ENCODE results near the gene RICTOR. TPM values are rescaled to one million over a fixed set of nuclear protein-coding genes. Genes with fewer than 3 reads are reported as not detected.

Gene RICTOR
- total and polyA plus RNA-seq, 2 donors (not counting 3 experiments of a cell fraction or from before 2014, with no cell fraction given) = 9.2 to 38.0 TPM

GRCh38 chr5:39072925-39073766, 1.1 kb downstream of the RICTOR start:
- Histone ChIP-seq H2AFZ (ENCODE audit: low read depth, low read length) (peak overlapping the region; percentile 2), H3K27me3 (ENCODE audit: control insufficient read depth in 2 of 2, insufficient read depth in 2 of 2, low read length in 2 of 2) (no peaks in the 10 kb centered on the region), H3K4me3 (replicated peaks in 1 of 3; ENCODE audit: insufficient read depth in 1 of 3, low read depth in 1 of 3, low read length in 3 of 3) (peak overlapping the region; percentile 81 to 99 (median 92)), H4K20me1 (replicated peaks; ENCODE audit: control insufficient read depth, extremely low read depth, insufficient read depth, low read length) (peaks cover 5% of the 10 kb centered on the region), H3K4me2 (ENCODE audit: insufficient read depth, low read length) (peak overlapping the region; percentile 95), H3K79me2 (ENCODE audit: control insufficient read depth, insufficient read depth, low read length) (peaks cover 55% of the 10 kb centered on the region), H3K9me1 (replicated peaks; ENCODE audit: control insufficient read depth, extremely low read depth, insufficient read depth, low read length) (no peaks in the 10 kb centered on the region), H3K36me3 (ENCODE audit: control insufficient read depth in 2 of 2, extremely low read depth in 1 of 2, insufficient read depth in 2 of 2, low read length in 2 of 2) (peaks cover 0 to 1% of the 10 kb centered on the region in 2 experiments), H3K9me3 (replicated peaks; ENCODE audit: control insufficient read depth, insufficient read depth, low read length) (no peaks in the 10 kb centered on the region), H3K27ac (ENCODE audit: insufficient read depth, low read depth, low read length) (peak overlapping the region; percentile 90), H3K9ac (replicated peaks; ENCODE audit: extremely low read depth, insufficient read depth, low read length) (peak overlapping the region; percentile 99), H3K4me1 (ENCODE audit: control insufficient read depth, extremely low read depth, insufficient read depth, low read length) (peaks cover 35% of the 10 kb centered on the region)
- ChIA-PET CTCF (interaction anchor here (0.8 to 2.6 kb wide), 7 partner anchors 7 to 213 kb away, joined by 3 to 25 read pairs (median 3); no protein-coding TSS in a partner anchor), POLR2A (no interaction called here)
- BruUV-seq (replicated peaks) = TSS peak; percentile 28
- DNase-seq (ENCODE audit: low read depth, low spot score) = peak; percentile 78
- intact Hi-C loops (cut with micrococcal nuclease) (loop anchor here (10.0 kb wide), 3 partner anchors 142 to 472 kb away; partner anchors contain the start of genes DAB2 and FYB1), dilution Hi-C loops (cut with MboI; ENCODE audit: extremely low pct_ligation_motif_present, low sequenced_read_pairs) (no loop called here)
- TF ChIP-seq GATA2 (IDR thresholded peaks at IDR 0.05; ENCODE audit: insufficient read depth, insufficient read length, low read depth, low read length) = no peak
- no peak for TF ChIP-seq POLR2A (IDR thresholded peaks at IDR 0.05; ENCODE audit: low read depth, low read length)
- no peak for TF ChIP-seq FOS (IDR thresholded peaks at IDR 0.05; ENCODE audit: borderline replicate concordance, insufficient read depth, low read length)
- no peak for TF ChIP-seq MAX (IDR thresholded peaks at IDR 0.05; ENCODE audit: insufficient read depth, insufficient read length)
- TF ChIP-seq POLR2AphosphoS5 (IDR thresholded peaks at IDR 0.05; ENCODE audit: insufficient read depth, low read depth, low read length) = no peak
- no peak for TF ChIP-seq CTCF (IDR thresholded peaks at IDR 0.05; ENCODE audit: extremely low read depth in 1 of 2, insufficient read depth in 1 of 2, low read depth in 1 of 2, low read length in 2 of 2)
- peak; percentile 2 for TF ChIP-seq JUN (IDR thresholded peaks at IDR 0.05; ENCODE audit: borderline replicate concordance, insufficient read depth, insufficient read length, low read depth)
- FAIRE-seq = no peak
